GM19397 (cell line): ENCODE measurements around the gene CLSTN1.
"Not testable (repeated sequence)": the region's sequence is repeated elsewhere in the genome, so short reads cannot be mapped to it uniquely, and the experiment has no call there.

Source experiments
- ATAC-seq: cut with Tn5 transposase; IDR thresholded peaks from one replicate; pipeline ENCODE4 v1.9.1; 2021; ENCODE audit warnings: mild to moderate bottlenecking, moderate library complexity; ENCODE audit not compliant: unreplicated experiment

Gene CLSTN1

GRCh38 chr1:9766759-9767442 is 56.9 kb downstream of the CLSTN1 start:
- no peak for ATAC-seq

- no peak for ATAC-seq
Measured at GRCh38 chr1:9764550-9764949, 59.2 kb downstream of the CLSTN1 start.

GRCh38 chr1:9763914-9764313 is 59.9 kb downstream of the CLSTN1 start:
- ATAC-seq: no peak

- ATAC-seq: not testable (repeated sequence)
Measured at GRCh38 chr1:9762446-9762845, 61.3 kb downstream of the CLSTN1 start.

GRCh38 chr1:9761855-9762254 is 61.9 kb downstream of the CLSTN1 start:
- no peak for ATAC-seq

- no peak for ATAC-seq
Measured at GRCh38 chr1:9760824-9761223, 62.9 kb downstream of the CLSTN1 start.

- ATAC-seq: no peak
Measured at GRCh38 chr1:9759939-9760338, 63.8 kb downstream of the CLSTN1 start.

- no peak for ATAC-seq
Measured at GRCh38 chr1:9758559-9759121, 65.1 kb downstream of the CLSTN1 start.

- no peak for ATAC-seq
Measured at GRCh38 chr1:9755441-9755995, 68.2 kb downstream of the CLSTN1 start.

- ATAC-seq: no peak
Measured at GRCh38 chr1:9753121-9753531, 70.6 kb downstream of the CLSTN1 start.

GRCh38 chr1:9751971-9752370 is 71.8 kb downstream of the CLSTN1 start:
- ATAC-seq: no peak

- ATAC-seq: no peak
Measured at GRCh38 chr1:9749361-9749760, 74.4 kb downstream of the CLSTN1 start.

- not testable (repeated sequence) for ATAC-seq
Measured at GRCh38 chr1:9748391-9748790, 75.4 kb downstream of the CLSTN1 start.

GRCh38 chr1:9746651-9747050 is 77.1 kb downstream of the CLSTN1 start:
- ATAC-seq: no peak

- ATAC-seq: no peak
Measured at GRCh38 chr1:9746211-9746610, 77.6 kb downstream of the CLSTN1 start.

- ATAC-seq: no peak
Measured at GRCh38 chr1:9744106-9744799, 79.5 kb downstream of the CLSTN1 start.

- no peak for ATAC-seq
Measured at GRCh38 chr1:9737671-9738070, 86.1 kb downstream of the CLSTN1 start.

- no peak for ATAC-seq
Measured at GRCh38 chr1:9737057-9737456, 86.7 kb downstream of the CLSTN1 start.

- no peak for ATAC-seq
Measured at GRCh38 chr1:9736241-9736640, 87.5 kb downstream of the CLSTN1 start.

GRCh38 chr1:9735800-9736199 is 88.0 kb downstream of the CLSTN1 start:
- no peak for ATAC-seq

- no peak for ATAC-seq
Measured at GRCh38 chr1:9733160-9733789, 90.5 kb downstream of the CLSTN1 start.
